Testis (tissue), 3 donors: ENCODE results near the gene RASA1. TPM values are rescaled to one million over a fixed set of nuclear protein-coding genes. Genes with fewer than 3 reads are reported as not detected.
"Not testable (repeated sequence)": the region's sequence is repeated elsewhere in the genome, so short reads cannot be mapped to it uniquely, and the experiment has no call there.

ENCODE experiments used
- DNase-seq: peaks from one replicate; pipeline ENCODE4 v3.0.0-alpha.2; 2019
- H3K27ac ChIP-seq, 2 donors: fragments of 200-600 bp; sonication (generic); one replicate each; pipeline ENCODE4 v1.5.1; 2019
- H3K27me3 ChIP-seq: fragments of 200-600 bp; sonication (generic); one replicate; pipeline ENCODE4 v1.5.1; 2019
- H3K36me3 ChIP-seq: fragments of 200-600 bp; sonication (generic); one replicate; pipeline ENCODE4 v1.5.1; 2017; ENCODE audit warnings: low read depth; ENCODE audit errors: missing control alignments
- H3K4me1 ChIP-seq: fragments of 200-600 bp; sonication (generic); one replicate; pipeline ENCODE4 v1.5.1; 2019
- H3K4me3 ChIP-seq, 2 donors: fragments of 200-600 bp; sonication (generic); one replicate each; pipeline ENCODE4 v1.5.1; 2017 to 2019
- H3K9me3 ChIP-seq: fragments of 200-600 bp; sonication (generic); one replicate; pipeline ENCODE4 v1.5.1; 2017
- CTCF ChIP-seq, 3 experiments: fragments of 450-650 bp in 2 of 3; fragments of 200-600 bp in 1 of 3; sonication (generic) in 1 of 3; IDR thresholded peaks; one replicate each; pipeline ENCODE4 v1.5.1; 2016 to 2019; ENCODE audit warnings: antibody characterized with exemption in 3 of 3, mild to moderate bottlenecking in 2 of 3, moderate library complexity in 1 of 3
- POLR2A ChIP-seq: fragments of 450-650 bp; IDR thresholded peaks from one replicate; pipeline ENCODE4 v1.6.1; 2017; ENCODE audit warnings: antibody characterized with exemption, mild to moderate bottlenecking, moderate library complexity
- WGBS, 2 donors: methylation state at CpG; one replicate each; pipeline ENCODE4 v1.1.5; 2018; 5-methylcytosine and 5-hydroxymethylcytosine counted together
- intact Hi-C: fragments of 100-400 bp; cut with DNase I; formaldehyde crosslinking; loops from one replicate; pipeline ENCODE4 v1.15.1; 2023; ENCODE audit warnings: low total_unique reads
- polyA plus RNA-seq: library from polyadenylated mRNA; stranded (reverse); fragments of 350-450 nt; fragmentation: Illumina TruSeq; extraction: RNeasy Lipid Tissue Mini Kit (QIAGEN cat#74804); gene quantifications from one replicate; pipeline ENCODE4 v1.2.3, GENCODE V29; 2014; ENCODE audit warnings: low read depth, low replicate concordance; ENCODE audit not compliant: insufficient read depth
- total RNA-seq, 2 donors: library from RNA; depleted of rRNA; stranded (reverse); fragments of >200 nt; gene quantifications; one replicate each; pipeline ENCODE4 v1.2.3, GENCODE V29; 2016

The RASA1 gene
- total and polyA plus RNA-seq, 3 donors from 2014 or later, result 45.9 to 65.2 (median 61.1) TPM

- no peaks in the 10 kb centered on the region for H3K27me3 ChIP-seq
- intact Hi-C loops, result no loop called here
- 86 to 91% methylated on average over 2 of the region's 2 CpGs for WGBS, 2 donors
- no peak for TF ChIP-seq POLR2A
- TF ChIP-seq CTCF (IDR thresholded peaks at IDR 0.05), result no peak
- no peak for DNase-seq
- no peaks in the 10 kb centered on the region for H3K4me1 ChIP-seq
- no peak overlapping the region for H3K4me3 ChIP-seq
- H3K36me3 ChIP-seq, result no peaks in the 10 kb centered on the region
- H3K9me3 ChIP-seq, result no peaks in the 10 kb centered on the region
- H3K27ac ChIP-seq, result no peak overlapping the region
Measured at GRCh38 chr5:87277279-87277835, 9.7 kb downstream of the RASA1 start.

- TF ChIP-seq CTCF (IDR thresholded peaks at IDR 0.05) (no peak), POLR2A (no peak)
- H3K4me1 ChIP-seq, result no peaks in the 10 kb centered on the region
- WGBS, 2 donors, result 94 to 96% methylated on average over 4 of the region's 4 CpGs
- H3K9me3 ChIP-seq, result no peaks in the 10 kb centered on the region
- no peak overlapping the region for H3K4me3 ChIP-seq
- DNase-seq, result no peak
- intact Hi-C loops, result no loop called here
- no peaks in the 10 kb centered on the region for H3K27me3 ChIP-seq
- H3K36me3 ChIP-seq, result no peaks in the 10 kb centered on the region
- no peak overlapping the region for H3K27ac ChIP-seq
Measured at GRCh38 chr5:87278590-87279100, 11.0 kb downstream of the RASA1 start.

- Histone ChIP-seq H3K36me3 (no peaks in the 10 kb centered on the region), H3K9me3 (no peaks in the 10 kb centered on the region), H3K4me3 (no peak overlapping the region), H3K27ac (no peak overlapping the region), H3K27me3 (no peaks in the 10 kb centered on the region), H3K4me1 (no peaks in the 10 kb centered on the region)
- DNase-seq, result no peak
- TF ChIP-seq CTCF (IDR thresholded peaks at IDR 0.05) (no peak), POLR2A (no peak)
- intact Hi-C loops, result no loop called here
- 84 to 88% methylated on average over 2 of the region's 2 CpGs for WGBS, 2 donors
Measured at GRCh38 chr5:87282269-87282668, 14.6 kb downstream of the RASA1 start.

GRCh38 chr5:87287266-87287665 lies 19.6 kb downstream of the RASA1 start:
- H3K4me3 ChIP-seq, H3K36me3 ChIP-seq, H3K27ac ChIP-seq, DNase-seq, H3K4me1 ChIP-seq, H3K27me3 ChIP-seq, H3K9me3 ChIP-seq, intact Hi-C loops: not testable (repeated sequence)
- WGBS, 2 donors, result 85 to 87% methylated on average over 4 of the region's 4 CpGs

- Histone ChIP-seq H3K36me3 (no peaks in the 10 kb centered on the region), H3K9me3 (no peaks in the 10 kb centered on the region), H3K27ac (no peak overlapping the region), H3K4me3 (no peak overlapping the region), H3K4me1 (no peaks in the 10 kb centered on the region), H3K27me3 (no peaks in the 10 kb centered on the region)
- intact Hi-C loops, result no loop called here
- 81 to 88% methylated on average over 5 of the region's 5 CpGs for WGBS, 2 donors
- TF ChIP-seq CTCF (IDR thresholded peaks at IDR 0.05) (no peak), POLR2A (no peak)
- DNase-seq, result no peak
Measured at GRCh38 chr5:87298692-87299362, 31.1 kb downstream of the RASA1 start.
